HG02938 (cell line): Measurements from ENCODE around the gene LVRN.

ENCODE experiments used
- ATAC-seq: cut with Tn5 transposase; IDR thresholded peaks from one replicate; pipeline ENCODE4 v1.9.1; 2021; ENCODE audit warnings: mild to moderate bottlenecking, moderate library complexity; ENCODE audit not compliant: unreplicated experiment

LVRN gene

GRCh38 chr5:116013207-116013785 lies 51.0 kb downstream of the LVRN start:
- ATAC-seq: no peak

- ATAC-seq: no peak
Observed at GRCh38 chr5:116013936-116014335, 51.7 kb downstream of the LVRN start.

GRCh38 chr5:116023619-116024018 lies 61.3 kb downstream of the LVRN start:
- no peak for ATAC-seq

- no peak for ATAC-seq
Observed at GRCh38 chr5:116025866-116026265, 63.6 kb downstream of the LVRN start.

- ATAC-seq: peak; percentile 84
Observed at GRCh38 chr5:116032094-116032517, 69.8 kb downstream of the LVRN start, which contains the start of gene ARL14EPL. Gene ARL14EPL (plus strand): TSS chr5:116032472. CDS start chr5:116051466, 18,994 bp downstream.

- peak; percentile 32 for ATAC-seq
Observed at GRCh38 chr5:116032991-116033390, 70.7 kb downstream of the LVRN start.

- no peak for ATAC-seq
Observed at GRCh38 chr5:116035123-116035522, 72.8 kb downstream of the LVRN start.

- ATAC-seq: no peak
Observed at GRCh38 chr5:116037236-116037822, 75.1 kb downstream of the LVRN start.

- ATAC-seq: peak; percentile 77
Observed at GRCh38 chr5:116038817-116039216, 76.5 kb downstream of the LVRN start.

- ATAC-seq: no peak
Observed at GRCh38 chr5:116042375-116042774, 80.1 kb downstream of the LVRN start.

- ATAC-seq: no peak
Observed at GRCh38 chr5:116044073-116044472, 81.8 kb downstream of the LVRN start.

- no peak for ATAC-seq
Observed at GRCh38 chr5:116045821-116046220, 83.5 kb downstream of the LVRN start.

GRCh38 chr5:116046261-116046660 lies 84.0 kb downstream of the LVRN start:
- ATAC-seq: no peak

GRCh38 chr5:116046823-116047222 lies 84.5 kb downstream of the LVRN start:
- no peak for ATAC-seq

- ATAC-seq: no peak
Observed at GRCh38 chr5:116058346-116058936, 96.2 kb downstream of the LVRN start.

GRCh38 chr5:116062352-116062751 lies 100.1 kb downstream of the LVRN start:
- ATAC-seq: no peak

- no peak for ATAC-seq
Observed at GRCh38 chr5:116063950-116064349, 101.7 kb downstream of the LVRN start.

- ATAC-seq: peak; percentile 62
Observed at GRCh38 chr5:116068028-116068632, 105.9 kb downstream of the LVRN start.

GRCh38 chr5:116071211-116071610 lies 108.9 kb downstream of the LVRN start:
- no peak for ATAC-seq

- no peak for ATAC-seq
Observed at GRCh38 chr5:116075191-116075831, 113.0 kb downstream of the LVRN start.

- peak; percentile 97 for ATAC-seq
Observed at GRCh38 chr5:116076496-116076895, 114.2 kb downstream of the LVRN start.
